ENCODE measurements around the gene NUDT22.

NUDT22 gene

GRCh38 chr11:64253043-64253442 is 27.0 kb downstream of the NUDT22 start:
- Histone ChIP-seq H3K4me1 (ENCODE audit: insufficient read depth, low read length) (peaks cover 24% of the 10 kb centered on the region), H3K9ac (ENCODE audit: low read length) (no peak overlapping the region)

GRCh38 chr11:64253481-64253880 is 27.4 kb downstream of the NUDT22 start:
- Histone ChIP-seq H3K9me3 (ENCODE audit: low read length) (no peaks in the 10 kb centered on the region), H3K4me1 (ENCODE audit: insufficient read depth, low read length) (peaks cover 21% of the 10 kb centered on the region), H3K9ac (ENCODE audit: low read length) (no peak overlapping the region), H3K27me3 (ENCODE audit: control insufficient read depth in 1 of 2, insufficient read depth in 2 of 2, low read length in 2 of 2) (no peaks in the 10 kb centered on the region), H3K4me3 (ENCODE audit: low read depth in 1 of 2, low read length in 2 of 2) (no peak overlapping the region), H3K36me3 (ENCODE audit: insufficient read depth, low read length) (peaks cover 23% of the 10 kb centered on the region), H3K27ac (ENCODE audit: low read depth, low read length) (no peak overlapping the region)

More at GRCh38 chr11:64253043-64253442, 27.0 kb downstream of the NUDT22 start:
- no peaks in the 10 kb centered on the region for H3K27me3 ChIP-seq (ENCODE audit: control insufficient read depth in 1 of 2, insufficient read depth in 2 of 2, low read length in 2 of 2)
- no peak overlapping the region for H3K27ac ChIP-seq (ENCODE audit: low read depth, low read length)
- H3K9me3 ChIP-seq (ENCODE audit: low read length): no peaks in the 10 kb centered on the region
- peak overlapping the region in 1 of 2 donors; percentile 82 for H3K4me3 ChIP-seq (ENCODE audit: low read depth in 1 of 2, low read length in 2 of 2)
- H3K36me3 ChIP-seq (ENCODE audit: insufficient read depth, low read length): peaks cover 20% of the 10 kb centered on the region

GRCh38 chr11:64254326-64254725 is 28.3 kb downstream of the NUDT22 start:
- peaks cover 21% of the 10 kb centered on the region for H3K4me1 ChIP-seq (ENCODE audit: insufficient read depth, low read length)
- H3K4me3 ChIP-seq (ENCODE audit: low read depth in 1 of 2, low read length in 2 of 2): no peak overlapping the region
- H3K27ac ChIP-seq (ENCODE audit: low read depth, low read length): no peak overlapping the region
- no peaks in the 10 kb centered on the region for H3K9me3 ChIP-seq (ENCODE audit: low read length)
- H3K36me3 ChIP-seq (ENCODE audit: insufficient read depth, low read length): peaks cover 28% of the 10 kb centered on the region
- no peaks in the 10 kb centered on the region for H3K27me3 ChIP-seq (ENCODE audit: control insufficient read depth in 1 of 2, insufficient read depth in 2 of 2, low read length in 2 of 2)
- H3K9ac ChIP-seq (ENCODE audit: low read length): no peak overlapping the region

GRCh38 chr11:64255135-64256128 is 29.4 kb downstream of the NUDT22 start:
- Histone ChIP-seq H3K27ac (ENCODE audit: low read depth, low read length) (no peak overlapping the region), H3K9me3 (ENCODE audit: low read length) (no peaks in the 10 kb centered on the region), H3K27me3 (ENCODE audit: control insufficient read depth in 1 of 2, insufficient read depth in 2 of 2, low read length in 2 of 2) (no peaks in the 10 kb centered on the region), H3K4me3 (ENCODE audit: low read depth in 1 of 2, low read length in 2 of 2) (no peak overlapping the region), H3K36me3 (ENCODE audit: insufficient read depth, low read length) (peaks cover 38% of the 10 kb centered on the region), H3K4me1 (ENCODE audit: insufficient read depth, low read length) (peaks cover 20% of the 10 kb centered on the region), H3K9ac (ENCODE audit: low read length) (no peak overlapping the region)

GRCh38 chr11:64256300-64256699 is 30.2 kb downstream of the NUDT22 start:
- Histone ChIP-seq H3K27me3 (ENCODE audit: control insufficient read depth in 1 of 2, insufficient read depth in 2 of 2, low read length in 2 of 2) (no peaks in the 10 kb centered on the region), H3K4me1 (ENCODE audit: insufficient read depth, low read length) (peaks cover 15% of the 10 kb centered on the region), H3K27ac (ENCODE audit: low read depth, low read length) (no peak overlapping the region), H3K9me3 (ENCODE audit: low read length) (no peaks in the 10 kb centered on the region), H3K9ac (ENCODE audit: low read length) (no peak overlapping the region), H3K36me3 (ENCODE audit: insufficient read depth, low read length) (peaks cover 38% of the 10 kb centered on the region), H3K4me3 (ENCODE audit: low read depth in 1 of 2, low read length in 2 of 2) (no peak overlapping the region)

- Histone ChIP-seq H3K27ac (ENCODE audit: low read depth, low read length) (no peak overlapping the region), H3K4me3 (ENCODE audit: low read depth in 1 of 2, low read length in 2 of 2) (no peak overlapping the region), H3K27me3 (ENCODE audit: control insufficient read depth in 1 of 2, insufficient read depth in 2 of 2, low read length in 2 of 2) (no peaks in the 10 kb centered on the region), H3K4me1 (ENCODE audit: insufficient read depth, low read length) (no peaks in the 10 kb centered on the region), H3K9ac (ENCODE audit: low read length) (no peak overlapping the region), H3K9me3 (ENCODE audit: low read length) (no peaks in the 10 kb centered on the region), H3K36me3 (ENCODE audit: insufficient read depth, low read length) (peaks cover 48% of the 10 kb centered on the region)
Measured at GRCh38 chr11:64258356-64258755, 32.3 kb downstream of the NUDT22 start.

GRCh38 chr11:64258946-64259532 is 33.0 kb downstream of the NUDT22 start:
- Histone ChIP-seq H3K4me3 (ENCODE audit: low read depth in 1 of 2, low read length in 2 of 2) (no peak overlapping the region), H3K9ac (ENCODE audit: low read length) (no peak overlapping the region), H3K4me1 (ENCODE audit: insufficient read depth, low read length) (no peaks in the 10 kb centered on the region), H3K27ac (ENCODE audit: low read depth, low read length) (no peak overlapping the region), H3K36me3 (ENCODE audit: insufficient read depth, low read length) (peaks cover 50% of the 10 kb centered on the region), H3K27me3 (ENCODE audit: control insufficient read depth in 1 of 2, insufficient read depth in 2 of 2, low read length in 2 of 2) (no peaks in the 10 kb centered on the region), H3K9me3 (ENCODE audit: low read length) (no peaks in the 10 kb centered on the region)

- Histone ChIP-seq H3K4me3 (ENCODE audit: low read depth in 1 of 2, low read length in 2 of 2) (no peak overlapping the region), H3K9me3 (ENCODE audit: low read length) (no peaks in the 10 kb centered on the region), H3K4me1 (ENCODE audit: insufficient read depth, low read length) (no peaks in the 10 kb centered on the region), H3K27ac (ENCODE audit: low read depth, low read length) (no peak overlapping the region), H3K36me3 (ENCODE audit: insufficient read depth, low read length) (peaks cover 50% of the 10 kb centered on the region), H3K27me3 (ENCODE audit: control insufficient read depth in 1 of 2, insufficient read depth in 2 of 2, low read length in 2 of 2) (no peaks in the 10 kb centered on the region), H3K9ac (ENCODE audit: low read length) (no peak overlapping the region)
Measured at GRCh38 chr11:64259533-64260067, 33.5 kb downstream of the NUDT22 start.

GRCh38 chr11:64260147-64260708 is 34.2 kb downstream of the NUDT22 start:
- no peak overlapping the region for H3K9ac ChIP-seq (ENCODE audit: low read length)
- no peak overlapping the region for H3K4me3 ChIP-seq (ENCODE audit: low read depth in 1 of 2, low read length in 2 of 2)
- no peaks in the 10 kb centered on the region for H3K9me3 ChIP-seq (ENCODE audit: low read length)
- H3K27me3 ChIP-seq (ENCODE audit: control insufficient read depth in 1 of 2, insufficient read depth in 2 of 2, low read length in 2 of 2): no peaks in the 10 kb centered on the region
- no peak overlapping the region for H3K27ac ChIP-seq (ENCODE audit: low read depth, low read length)
- peaks cover 44% of the 10 kb centered on the region for H3K36me3 ChIP-seq (ENCODE audit: insufficient read depth, low read length)
- no peaks in the 10 kb centered on the region for H3K4me1 ChIP-seq (ENCODE audit: insufficient read depth, low read length)

- Histone ChIP-seq H3K9ac (ENCODE audit: low read length) (no peak overlapping the region), H3K4me1 (ENCODE audit: insufficient read depth, low read length) (no peaks in the 10 kb centered on the region), H3K9me3 (ENCODE audit: low read length) (no peaks in the 10 kb centered on the region), H3K27me3 (ENCODE audit: control insufficient read depth in 1 of 2, insufficient read depth in 2 of 2, low read length in 2 of 2) (no peaks in the 10 kb centered on the region), H3K36me3 (ENCODE audit: insufficient read depth, low read length) (peaks cover 41% of the 10 kb centered on the region), H3K4me3 (ENCODE audit: low read depth in 1 of 2, low read length in 2 of 2) (no peak overlapping the region), H3K27ac (ENCODE audit: low read depth, low read length) (no peak overlapping the region)
Measured at GRCh38 chr11:64261556-64262080, 35.5 kb downstream of the NUDT22 start.

Data from muscle layer of colon (tissue), 2 donors.